ENCODE measurements around the gene TTI1. TPM values are rescaled to one million over a fixed set of nuclear protein-coding genes. Genes with fewer than 3 reads are reported as not detected.

The TTI1 gene
- polyA plus RNA-seq, 1 experiment: 15.1 TPM

GRCh38 chr20:38063911-38064530 is 30.8 kb upstream of the TTI1 start:
- no peak for TF ChIP-seq CTCF (IDR thresholded peaks at IDR 0.05; ENCODE audit: low read depth, low read length)
- DNase-seq (ENCODE audit: low read depth, low spot score): no peak

DNA sequence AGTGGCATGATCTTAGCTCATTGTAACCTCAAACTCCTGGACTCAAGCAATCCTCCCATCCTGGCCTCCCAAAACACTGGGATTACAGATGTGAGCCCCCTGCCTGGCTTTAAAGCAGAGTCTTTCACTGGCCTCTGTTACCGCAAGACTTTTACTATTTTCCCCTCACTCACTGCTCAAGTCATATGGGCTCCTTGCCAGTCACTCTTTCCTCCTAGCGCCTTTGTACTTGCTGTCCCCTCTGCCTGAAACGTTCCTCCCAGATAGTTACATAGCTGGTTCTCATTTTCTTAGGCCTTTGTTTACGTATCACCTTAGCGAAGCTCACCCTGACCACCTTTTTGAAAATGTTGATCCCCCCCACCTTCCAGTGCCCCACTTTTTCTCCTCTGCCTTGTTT is 29.6 kb upstream of the TTI1 start:
- Histone ChIP-seq H3K9me3 (ENCODE audit: control insufficient read depth, insufficient read depth, low read length) (no peaks in the 10 kb centered on the region), H3K27ac (ENCODE audit: low read depth, low read length) (no peak overlapping the region), H3K27me3 (ENCODE audit: control insufficient read depth, insufficient read depth, low read length) (no peaks in the 10 kb centered on the region), H3K4me3 (ENCODE audit: low read depth, low read length) (no peak overlapping the region)
- no peak for TF ChIP-seq CTCF (IDR thresholded peaks at IDR 0.05; ENCODE audit: low read depth, low read length)
- ChIA-PET POLR2A (interaction anchor here (0.6 to 1.0 kb wide), 4 partner anchors 13 to 200 kb away, joined by 3 to 5 read pairs (median 3); no protein-coding TSS in a partner anchor), CTCF (interaction anchor here (0.6 to 21.3 kb wide), 4 partner anchors 12 to 167 kb away, joined by 5 to 459 read pairs (median 38); no protein-coding TSS in a partner anchor)
- DNase-seq (ENCODE audit: low read depth, low spot score): no peak

More at GRCh38 chr20:38063911-38064530, 30.8 kb upstream of the TTI1 start:
- CTCF ChIA-PET: interaction anchor here (1.8 to 21.3 kb wide), 3 partner anchors 9 to 157 kb away, joined by 6 to 459 read pairs (median 70); no protein-coding TSS in a partner anchor
- POLR2A ChIA-PET: no interaction called here
- no peaks in the 10 kb centered on the region for H3K9me3 ChIP-seq (ENCODE audit: control insufficient read depth, insufficient read depth, low read length)
- H3K27me3 ChIP-seq (ENCODE audit: control insufficient read depth, insufficient read depth, low read length): no peaks in the 10 kb centered on the region
- H3K27ac ChIP-seq (ENCODE audit: low read depth, low read length): no peak overlapping the region
- H3K4me3 ChIP-seq (ENCODE audit: low read depth, low read length): no peak overlapping the region

DNA sequence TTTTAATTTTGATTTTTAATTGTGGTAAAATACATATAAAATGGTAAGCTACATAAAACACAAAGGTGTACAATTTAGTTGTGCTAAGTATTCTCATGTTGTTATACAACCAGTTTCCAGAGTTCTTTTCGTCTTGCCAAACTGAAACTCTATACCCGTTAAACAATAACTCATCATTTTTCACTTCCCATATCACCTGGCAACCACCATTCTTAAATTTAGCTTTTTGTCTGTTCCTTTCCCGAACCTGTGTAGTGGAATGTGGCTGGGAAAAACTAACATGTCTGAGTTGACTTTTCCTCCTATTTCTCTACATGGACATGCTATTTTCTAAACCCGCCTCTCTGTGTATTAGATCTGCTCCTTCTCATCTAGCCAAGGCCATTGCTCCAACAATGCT is 27.9 kb upstream of the TTI1 start:
- no peak for DNase-seq (ENCODE audit: low read depth, low spot score)
- no peak for TF ChIP-seq CTCF (IDR thresholded peaks at IDR 0.05; ENCODE audit: low read depth, low read length)
- CTCF ChIA-PET: interaction anchor here (0.7 to 21.3 kb wide), 8 partner anchors 10 to 497 kb away, joined by 3 to 459 read pairs (median 5); no protein-coding TSS in a partner anchor
- H3K27ac ChIP-seq (ENCODE audit: low read depth, low read length): no peak overlapping the region
- POLR2A ChIA-PET: no interaction called here
- H3K9me3 ChIP-seq (ENCODE audit: control insufficient read depth, insufficient read depth, low read length): no peaks in the 10 kb centered on the region
- H3K27me3 ChIP-seq (ENCODE audit: control insufficient read depth, insufficient read depth, low read length): no peaks in the 10 kb centered on the region
- H3K4me3 ChIP-seq (ENCODE audit: low read depth, low read length): no peak overlapping the region

- TF ChIP-seq CTCF (IDR thresholded peaks at IDR 0.05; ENCODE audit: low read depth, low read length): no peak
- Histone ChIP-seq H3K27ac (ENCODE audit: low read depth, low read length) (no peak overlapping the region), H3K4me3 (ENCODE audit: low read depth, low read length) (no peak overlapping the region), H3K27me3 (ENCODE audit: control insufficient read depth, insufficient read depth, low read length) (no peaks in the 10 kb centered on the region), H3K9me3 (ENCODE audit: control insufficient read depth, insufficient read depth, low read length) (no peaks in the 10 kb centered on the region)
- POLR2A ChIA-PET: no interaction called here
- no peak for DNase-seq (ENCODE audit: low read depth, low spot score)
- CTCF ChIA-PET: interaction anchor here (0.7 to 21.3 kb wide), 8 partner anchors 10 to 496 kb away, joined by 3 to 459 read pairs (median 5); no protein-coding TSS in a partner anchor
These were observed 27.3 kb upstream of the TTI1 start for GRCh38 chr20:38060536-38060935.

- no peaks in the 10 kb centered on the region for H3K27me3 ChIP-seq (ENCODE audit: control insufficient read depth, insufficient read depth, low read length)
- POLR2A ChIA-PET: no interaction called here
- H3K27ac ChIP-seq (ENCODE audit: low read depth, low read length): no peak overlapping the region
- no peak for TF ChIP-seq CTCF (IDR thresholded peaks at IDR 0.05; ENCODE audit: low read depth, low read length)
- no peak overlapping the region for H3K4me3 ChIP-seq (ENCODE audit: low read depth, low read length)
- no peaks in the 10 kb centered on the region for H3K9me3 ChIP-seq (ENCODE audit: control insufficient read depth, insufficient read depth, low read length)
- CTCF ChIA-PET: interaction anchor here (2.6 to 21.3 kb wide), 3 partner anchors 15 to 496 kb away, joined by 12 to 459 read pairs (median 70); no protein-coding TSS in a partner anchor
- no peak for DNase-seq (ENCODE audit: low read depth, low spot score)
These were observed 26.6 kb upstream of the TTI1 start for GRCh38 chr20:38059832-38060231.

All from AG04450 (cell line).